ENCODE results near the gene LRIF1.

Gene LRIF1

DNA sequence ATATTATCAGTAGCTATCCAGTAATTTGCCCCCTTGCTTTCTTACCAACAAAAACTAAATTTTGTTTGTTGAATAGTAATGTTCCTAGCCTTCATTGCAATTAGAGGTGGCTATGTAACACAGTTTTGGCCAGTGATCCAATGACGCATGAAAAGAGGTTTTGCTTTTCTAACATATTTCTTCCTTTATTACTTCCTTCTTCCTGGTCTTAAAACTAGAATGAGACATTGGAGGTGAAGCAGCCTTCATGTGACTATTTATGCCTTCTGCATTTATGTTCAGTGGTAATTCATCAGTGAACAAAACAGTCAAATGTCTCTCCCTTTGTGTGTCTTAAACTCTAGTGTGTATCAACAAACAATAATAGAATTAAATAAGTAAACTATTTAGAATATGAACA is 35.5 kb downstream of the LRIF1 start:
- Mint-ChIP-seq H3K4me3 (no peak overlapping the region), H3K27ac (no peak overlapping the region), H3K4me1 (ENCODE audit: low read depth) (no peaks in the 10 kb centered on the region)

DNA sequence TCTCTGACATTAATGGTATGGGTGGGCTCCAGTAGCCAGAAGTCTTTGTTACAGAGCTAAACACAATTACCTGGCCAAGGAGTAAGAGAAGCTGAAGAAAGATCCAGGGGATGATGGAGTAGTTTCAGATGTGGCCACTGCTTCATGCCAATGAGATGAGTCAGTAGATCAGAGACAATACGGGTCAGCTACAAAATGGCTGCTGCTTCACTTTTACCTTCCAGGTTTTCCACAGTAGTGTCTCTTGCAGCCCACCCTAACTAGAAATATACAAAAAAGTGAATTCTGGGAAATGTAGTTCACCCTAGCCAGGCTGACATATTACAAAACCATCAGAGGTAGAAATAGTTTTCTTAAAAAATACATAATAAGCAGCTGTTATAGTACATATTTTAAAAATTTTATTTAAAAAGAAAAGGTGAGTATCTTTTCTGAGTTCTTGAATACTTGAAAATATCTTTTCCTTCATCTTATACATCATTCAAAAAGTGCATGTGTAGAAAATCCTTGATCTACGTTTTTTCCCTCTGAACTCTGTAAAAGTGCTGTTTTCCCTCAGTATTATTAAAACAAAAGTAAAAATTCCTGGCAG is 36.1 kb downstream of the LRIF1 start:
- Mint-ChIP-seq H3K27me3 (peaks cover 4% of the 10 kb centered on the region), H3K36me3 (ENCODE audit: low read depth) (no peaks in the 10 kb centered on the region), H3K4me3 (no peak overlapping the region), H3K4me1 (ENCODE audit: low read depth) (no peaks in the 10 kb centered on the region), H3K27ac (no peak overlapping the region), H3K9me3 (peaks cover 13% of the 10 kb centered on the region)
- intact Hi-C loops (cut with micrococcal nuclease) = no loop called here

More for the DNA sequence above, 35.5 kb downstream of the LRIF1 start:
- peaks cover 3% of the 10 kb centered on the region for H3K27me3 Mint-ChIP-seq
- H3K9me3 Mint-ChIP-seq = peaks cover 7% of the 10 kb centered on the region
- no peaks in the 10 kb centered on the region for H3K36me3 Mint-ChIP-seq (ENCODE audit: low read depth)
- intact Hi-C loops (cut with micrococcal nuclease) = no loop called here

DNA sequence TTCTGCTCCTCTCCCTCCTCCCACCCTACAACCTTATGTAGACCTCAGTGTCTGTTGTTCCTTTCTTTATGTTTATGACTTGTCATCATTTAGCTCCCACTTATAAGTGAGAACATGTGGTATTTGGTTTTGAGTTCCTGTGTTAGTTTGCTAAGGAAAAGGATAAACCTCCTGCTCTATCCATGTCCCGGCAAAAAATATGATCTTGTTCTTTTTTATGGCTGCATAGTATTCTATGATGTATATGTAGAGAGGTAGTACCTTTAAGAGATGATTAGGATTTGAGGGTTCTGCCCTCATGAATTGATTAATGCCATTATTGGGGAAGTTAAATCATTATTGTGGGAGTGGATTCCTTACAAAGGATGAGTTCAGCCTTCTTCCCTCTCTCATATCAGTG is 41.8 kb downstream of the LRIF1 start:
- no peak overlapping the region for H3K27ac Mint-ChIP-seq
- peaks cover 8% of the 10 kb centered on the region for H3K9me3 Mint-ChIP-seq
- H3K27me3 Mint-ChIP-seq = peaks cover 7% of the 10 kb centered on the region
- intact Hi-C loops (cut with micrococcal nuclease) = no loop called here
- no peaks in the 10 kb centered on the region for H3K36me3 Mint-ChIP-seq (ENCODE audit: low read depth)
- no peaks in the 10 kb centered on the region for H3K4me1 Mint-ChIP-seq (ENCODE audit: low read depth)
- H3K4me3 Mint-ChIP-seq = no peak overlapping the region

DNA sequence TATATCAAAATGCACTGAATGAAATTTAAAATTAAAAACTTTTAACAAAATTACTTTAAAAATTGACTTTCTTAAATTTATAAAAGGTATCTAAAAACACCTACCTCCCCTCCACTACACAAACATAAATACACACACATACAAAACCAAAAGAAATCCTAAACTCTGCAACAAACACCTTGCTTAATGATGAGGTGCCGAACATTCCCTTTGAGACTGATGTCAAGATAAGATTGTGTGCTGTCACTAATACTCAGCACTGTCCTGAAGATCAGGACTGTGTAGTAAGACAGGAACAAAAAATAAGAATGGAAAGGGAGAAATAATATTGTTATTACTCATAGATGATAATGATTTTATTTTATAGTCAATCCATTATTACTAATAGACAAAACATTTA is 45.7 kb downstream of the LRIF1 start:
- Mint-ChIP-seq H3K36me3 (ENCODE audit: low read depth) (no peaks in the 10 kb centered on the region), H3K4me1 (ENCODE audit: low read depth) (no peaks in the 10 kb centered on the region), H3K27me3 (peaks cover 4% of the 10 kb centered on the region), H3K9me3 (peaks cover 21% of the 10 kb centered on the region), H3K4me3 (no peak overlapping the region), H3K27ac (no peak overlapping the region)
- intact Hi-C loops (cut with micrococcal nuclease) = loop anchor here (10.0 kb wide), 1 partner anchor 47 kb away; the partner anchor contains the start of gene LRIF1

DNA sequence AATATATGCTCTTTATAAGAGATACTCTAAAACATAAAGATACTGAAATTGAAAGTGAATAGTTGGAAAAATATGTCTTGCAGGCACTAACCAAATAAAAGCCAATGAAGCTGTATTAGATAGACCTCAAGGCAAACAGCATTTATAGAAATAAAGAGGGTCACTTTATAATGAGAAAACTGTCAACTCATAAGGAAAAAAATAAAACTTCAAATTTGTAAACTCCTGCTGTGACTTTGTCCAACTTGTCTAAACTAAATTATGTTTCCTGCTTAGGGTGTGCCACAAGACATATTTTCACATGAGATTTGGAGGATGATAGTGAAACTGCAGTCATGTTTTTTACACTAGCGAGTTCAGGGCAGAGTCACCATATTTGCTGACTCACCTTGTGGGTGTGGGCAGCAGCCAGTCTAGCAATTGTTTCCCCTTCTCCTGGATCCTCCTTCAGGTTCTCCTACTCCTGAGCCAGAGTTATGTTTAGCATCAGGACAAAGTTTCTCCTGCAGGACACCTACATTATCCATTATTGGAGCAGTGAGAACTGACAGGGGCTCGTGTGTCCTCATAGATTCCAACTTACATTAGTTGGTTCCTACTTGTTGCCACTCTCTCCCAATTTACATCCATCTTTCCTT is 46.9 kb downstream of the LRIF1 start:
- Mint-ChIP-seq H3K36me3 (ENCODE audit: low read depth) (no peaks in the 10 kb centered on the region), H3K4me3 (no peak overlapping the region), H3K27me3 (peaks cover 3% of the 10 kb centered on the region), H3K4me1 (ENCODE audit: low read depth) (no peaks in the 10 kb centered on the region), H3K27ac (no peak overlapping the region), H3K9me3 (peaks cover 28% of the 10 kb centered on the region)
- intact Hi-C loops (cut with micrococcal nuclease) = loop anchor here (10.0 kb wide), 1 partner anchor 48 kb away; the partner anchor contains the start of gene LRIF1

DNA sequence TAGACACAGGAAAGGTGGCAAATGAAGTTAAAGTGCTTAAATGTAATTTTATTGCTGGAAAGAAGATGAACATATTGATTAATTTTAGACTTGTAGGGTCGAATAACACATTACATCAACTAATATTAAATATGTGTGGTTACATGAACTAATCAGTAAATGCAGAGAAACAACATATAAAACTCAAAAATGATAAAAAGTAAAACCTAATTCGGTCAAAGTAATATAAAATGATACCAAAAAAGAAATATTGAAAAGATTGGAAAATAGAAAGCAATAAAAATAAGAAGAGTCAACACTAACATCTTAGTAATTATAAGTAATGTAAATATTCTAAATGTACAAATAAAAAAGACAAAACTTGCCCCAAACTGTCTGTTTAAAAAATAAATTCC is 47.5 kb downstream of the LRIF1 start:
- Mint-ChIP-seq H3K9me3 (peaks cover 33% of the 10 kb centered on the region), H3K27ac (no peak overlapping the region), H3K4me3 (no peak overlapping the region), H3K4me1 (ENCODE audit: low read depth) (no peaks in the 10 kb centered on the region), H3K36me3 (ENCODE audit: low read depth) (no peaks in the 10 kb centered on the region), H3K27me3 (peaks cover 3% of the 10 kb centered on the region)
- intact Hi-C loops (cut with micrococcal nuclease) = loop anchor here (10.0 kb wide), 1 partner anchor 49 kb away; the partner anchor contains the start of gene LRIF1

DNA sequence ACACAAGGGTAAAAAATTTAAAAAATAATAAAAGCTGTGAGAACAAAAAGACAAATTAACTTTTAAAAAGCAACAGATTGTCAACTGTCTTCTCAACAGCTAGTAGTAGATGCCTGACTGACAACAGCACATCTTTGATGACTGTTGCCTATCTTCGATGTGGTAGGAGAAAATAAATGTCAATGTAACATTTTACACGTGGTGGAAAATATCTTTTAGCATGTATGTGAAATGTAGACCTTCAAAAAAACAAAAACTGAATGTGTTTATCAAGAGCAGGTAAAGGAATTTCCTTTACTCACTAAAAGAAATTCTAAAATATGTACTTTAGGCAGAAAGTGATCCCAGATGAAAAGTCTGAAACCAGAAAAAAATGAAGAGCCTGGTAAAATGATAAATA is 47.9 kb downstream of the LRIF1 start:
- peaks cover 3% of the 10 kb centered on the region for H3K27me3 Mint-ChIP-seq
- no peaks in the 10 kb centered on the region for H3K36me3 Mint-ChIP-seq (ENCODE audit: low read depth)
- H3K9me3 Mint-ChIP-seq = peaks cover 38% of the 10 kb centered on the region
- no peak overlapping the region for H3K27ac Mint-ChIP-seq
- H3K4me1 Mint-ChIP-seq (ENCODE audit: low read depth) = no peaks in the 10 kb centered on the region
- H3K4me3 Mint-ChIP-seq = no peak overlapping the region
- intact Hi-C loops (cut with micrococcal nuclease) = loop anchor here (10.0 kb wide), 1 partner anchor 49 kb away; the partner anchor contains the start of gene LRIF1

DNA sequence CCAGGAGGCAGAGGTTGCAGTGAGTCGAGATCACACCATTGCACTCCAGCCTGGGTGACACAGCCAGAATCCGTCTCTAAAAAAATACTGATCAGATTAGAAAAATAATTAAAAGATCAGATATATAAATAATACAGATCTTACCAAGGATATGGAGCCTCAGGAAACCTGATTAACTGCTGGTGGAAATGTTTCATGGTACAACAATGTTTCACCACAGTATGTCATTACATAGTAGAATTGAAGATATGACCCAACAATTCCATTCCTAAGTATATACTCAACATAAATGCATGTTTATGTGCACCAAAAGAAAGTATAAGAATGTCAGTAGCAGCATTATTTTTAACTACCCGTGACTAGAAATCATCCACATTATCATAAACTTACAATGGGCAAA is 49.0 kb downstream of the LRIF1 start:
- no peaks in the 10 kb centered on the region for H3K36me3 Mint-ChIP-seq (ENCODE audit: low read depth)
- no peaks in the 10 kb centered on the region for H3K4me1 Mint-ChIP-seq (ENCODE audit: low read depth)
- peaks cover 49% of the 10 kb centered on the region for H3K9me3 Mint-ChIP-seq
- H3K27ac Mint-ChIP-seq = no peak overlapping the region
- no peak overlapping the region for H3K4me3 Mint-ChIP-seq
- no peaks in the 10 kb centered on the region for H3K27me3 Mint-ChIP-seq
- intact Hi-C loops (cut with micrococcal nuclease) = loop anchor here (10.0 kb wide), 1 partner anchor 50 kb away; the partner anchor contains the start of gene LRIF1

DNA sequence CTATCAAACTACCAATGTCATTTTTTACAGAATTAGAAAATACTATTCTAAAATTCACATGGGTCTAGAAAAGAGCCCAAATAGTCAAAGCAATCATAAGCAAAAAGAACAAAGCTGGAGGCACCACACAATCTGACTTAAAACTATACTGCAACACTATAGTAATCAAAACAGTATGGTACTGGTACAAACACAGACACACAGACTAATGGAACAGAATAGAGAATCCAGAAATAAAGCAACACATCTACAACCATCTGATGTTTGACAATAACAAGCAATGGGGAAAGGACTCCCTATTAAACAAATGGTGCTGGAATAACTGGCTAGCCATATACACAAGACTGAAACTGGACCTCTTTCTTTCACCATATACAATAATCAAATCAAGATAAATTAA is 50.9 kb downstream of the LRIF1 start:
- H3K4me3 Mint-ChIP-seq = no peak overlapping the region
- H3K27ac Mint-ChIP-seq = no peak overlapping the region
- no peaks in the 10 kb centered on the region for H3K27me3 Mint-ChIP-seq
- peaks cover 67% of the 10 kb centered on the region for H3K9me3 Mint-ChIP-seq
- no peaks in the 10 kb centered on the region for H3K4me1 Mint-ChIP-seq (ENCODE audit: low read depth)
- intact Hi-C loops (cut with micrococcal nuclease) = loop anchor here (10.0 kb wide), 1 partner anchor 52 kb away; the partner anchor contains the start of gene LRIF1
- H3K36me3 Mint-ChIP-seq (ENCODE audit: low read depth) = no peaks in the 10 kb centered on the region

DNA sequence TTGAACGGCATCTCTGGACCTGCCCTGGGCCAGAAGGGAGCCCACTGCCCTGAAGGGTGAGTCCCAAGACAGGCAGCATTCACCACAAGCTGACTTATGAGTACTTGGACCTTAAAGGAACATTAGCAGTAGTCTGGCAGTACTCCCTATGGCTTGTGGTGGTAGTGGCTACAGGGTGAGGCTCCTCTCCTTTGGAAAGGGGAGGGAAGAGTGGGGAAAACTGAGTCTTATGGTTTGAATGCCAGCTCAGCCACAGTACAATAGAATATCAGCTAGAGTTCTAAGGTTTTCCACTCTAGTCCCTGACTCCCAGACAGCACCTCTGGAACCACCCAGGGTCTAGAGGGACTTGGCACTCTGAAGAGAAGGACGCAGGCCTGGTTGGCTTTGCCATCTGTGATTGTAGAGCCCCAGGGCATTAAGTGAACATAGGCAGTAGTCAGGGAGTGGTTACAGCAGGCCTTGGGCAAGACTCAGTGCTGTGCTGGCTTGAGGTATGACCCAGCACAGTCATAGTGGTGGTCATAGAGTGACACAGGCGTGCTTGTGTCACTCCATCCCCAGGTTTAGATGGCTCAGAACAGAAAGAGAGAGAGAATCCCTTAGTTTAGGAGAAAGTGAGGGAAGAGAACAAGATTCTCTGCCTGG is 59.7 kb downstream of the LRIF1 start:
- intact Hi-C loops (cut with micrococcal nuclease) = no loop called here

DNA sequence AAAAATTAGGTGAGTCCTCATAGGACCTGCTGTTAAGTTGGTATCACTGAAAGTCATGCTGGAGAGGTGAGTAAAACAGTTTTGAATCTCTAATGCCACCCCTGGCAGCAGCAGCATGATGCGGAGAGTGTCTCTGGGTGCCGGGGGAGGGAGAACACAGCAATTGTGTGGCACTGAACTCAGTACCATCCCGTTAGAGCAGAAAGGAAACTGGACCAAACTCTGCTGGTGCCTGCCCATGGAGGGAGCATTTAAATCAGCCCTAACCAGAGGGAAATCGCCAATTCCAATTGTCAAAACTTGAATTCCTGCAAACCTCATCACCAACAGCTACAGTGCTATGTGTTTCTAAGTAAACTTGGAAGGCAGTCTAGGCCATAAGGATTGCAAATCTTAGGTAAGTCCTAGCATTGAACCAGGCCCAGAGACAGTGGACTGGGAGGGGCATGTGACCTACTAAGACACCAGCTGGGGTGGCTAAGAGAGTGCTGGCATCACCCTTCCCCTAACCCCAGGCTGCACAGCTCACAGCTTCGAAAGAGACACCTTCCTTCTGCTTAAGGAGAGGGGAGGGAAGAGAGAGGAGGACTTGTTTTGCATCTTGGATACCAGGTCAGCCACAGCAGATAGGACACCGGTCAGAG is 60.8 kb downstream of the LRIF1 start:
- Mint-ChIP-seq H3K4me1 (ENCODE audit: low read depth) (no peaks in the 10 kb centered on the region), H3K27ac (no peak overlapping the region), H3K27me3 (no peaks in the 10 kb centered on the region), H3K36me3 (ENCODE audit: low read depth) (peaks cover 57% of the 10 kb centered on the region), H3K4me3 (no peak overlapping the region), H3K9me3 (peaks cover 35% of the 10 kb centered on the region)
- intact Hi-C loops (cut with micrococcal nuclease) = no loop called here

More for the DNA sequence above, 59.7 kb downstream of the LRIF1 start:
- H3K9me3 Mint-ChIP-seq = peaks cover 46% of the 10 kb centered on the region
- no peaks in the 10 kb centered on the region for H3K27me3 Mint-ChIP-seq
- H3K4me3 Mint-ChIP-seq = no peak overlapping the region
- peaks cover 47% of the 10 kb centered on the region for H3K36me3 Mint-ChIP-seq (ENCODE audit: low read depth)
- H3K27ac Mint-ChIP-seq = no peak overlapping the region
- no peaks in the 10 kb centered on the region for H3K4me1 Mint-ChIP-seq (ENCODE audit: low read depth)

DNA sequence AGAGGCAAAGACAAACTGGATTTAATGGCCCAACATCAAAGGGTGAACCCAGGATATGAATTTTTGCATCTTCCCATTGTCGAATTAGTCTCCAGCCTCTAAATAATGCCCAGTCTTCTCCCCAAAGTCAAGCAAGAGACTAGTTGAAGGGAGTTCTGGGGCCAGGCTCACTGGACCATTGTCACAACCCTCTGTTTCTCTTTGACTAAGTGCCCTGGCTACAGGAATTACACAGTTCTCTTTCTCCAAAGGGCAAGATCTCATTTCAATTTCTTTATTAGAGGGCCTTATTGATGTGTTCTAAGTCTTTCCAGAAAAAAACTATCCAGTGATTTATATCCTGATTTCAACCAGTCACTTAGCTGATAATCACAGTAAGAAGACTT is 64.3 kb downstream of the LRIF1 start:
- Mint-ChIP-seq H3K4me3 (no peak overlapping the region), H3K27ac (no peak overlapping the region), H3K4me1 (ENCODE audit: low read depth) (peaks cover 5% of the 10 kb centered on the region), H3K9me3 (peaks cover 7% of the 10 kb centered on the region), H3K36me3 (ENCODE audit: low read depth) (peaks cover 92% of the 10 kb centered on the region), H3K27me3 (no peaks in the 10 kb centered on the region)
- intact Hi-C loops (cut with micrococcal nuclease) = no loop called here

DNA sequence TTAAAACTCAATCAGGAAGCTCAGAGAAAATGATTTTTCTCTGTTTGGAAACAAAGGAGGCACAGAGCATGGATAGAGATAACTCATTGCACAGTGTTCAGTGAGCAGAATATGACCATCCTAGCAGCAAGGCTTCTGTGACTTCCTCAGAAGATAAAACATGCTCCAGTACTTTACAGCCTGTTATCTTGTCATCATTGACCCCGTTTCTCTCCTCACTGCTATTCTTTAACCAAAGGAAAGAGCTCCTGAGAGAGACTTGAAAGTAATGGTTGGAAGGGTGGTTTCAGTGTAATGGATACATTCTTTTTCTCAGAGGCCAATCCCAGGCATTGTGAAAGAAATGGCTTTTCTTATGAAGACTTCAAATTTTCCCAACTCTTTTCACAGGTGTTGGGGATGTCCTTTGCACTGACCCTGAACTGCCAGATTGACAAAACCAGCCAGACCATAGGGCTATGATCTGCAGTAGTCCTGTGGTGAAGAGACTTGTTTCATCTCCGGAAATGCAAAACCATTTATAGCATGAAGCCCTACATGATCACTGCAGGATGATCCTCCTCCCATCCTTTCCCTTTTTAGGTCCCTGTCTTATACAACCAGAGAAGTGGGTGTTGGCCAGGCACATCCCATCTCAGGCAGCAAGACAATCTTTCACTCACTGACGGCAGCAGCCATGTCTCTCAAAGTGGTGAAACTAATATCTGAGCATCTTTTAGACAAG is 64.8 kb downstream of the LRIF1 start:
- Mint-ChIP-seq H3K36me3 (ENCODE audit: low read depth) (peaks cover 98% of the 10 kb centered on the region), H3K27me3 (no peaks in the 10 kb centered on the region), H3K27ac (no peak overlapping the region), H3K4me3 (no peak overlapping the region), H3K9me3 (peaks cover 1% of the 10 kb centered on the region), H3K4me1 (ENCODE audit: low read depth) (peaks cover 10% of the 10 kb centered on the region)
- intact Hi-C loops (cut with micrococcal nuclease) = no loop called here

Measured in dendritic cell treated with granulocyte-macrophage colony-stimulating factor and Interleukin-4, amounts not matched to agents 40 ng/mL and 50 ng/mL, for 4 days (primary cell).